HepG2 (cell line): ENCODE results near the gene DLG2. TPM values are rescaled to one million over a fixed set of nuclear protein-coding genes. Genes with fewer than 3 reads are reported as not detected.

Experiments used
- ATAC-seq: fragments of 200-7000 bp; cut with Tn5 transposase; 3 replicates; pipeline ENCODE4 v1.9.1; 2020; ENCODE audit warnings: mild to moderate bottlenecking, moderate library complexity
- BruUV-seq: library from RNA; stranded (reverse); fragments of 400-500 nt; replicated peaks from 2 replicates; lab custom pipeline; 2021; lab: Mats Ljungman, UMichigan
- CTCF ChIA-PET: fragments of 300-600 bp; formaldehyde crosslinking; extraction: SDS; loops from one replicate; lab custom pipeline; 2021; ENCODE audit warnings: low total read pairs, inconsistent platforms, low intra/inter-chr PET ratio; lab: Yijun Ruan, JAX
- POLR2A ChIA-PET: fragments of 350-600 bp; sonication (Branson Sonifier 250); formaldehyde crosslinking; loops from one replicate; lab custom pipeline; 2020; ENCODE audit warnings: antibody characterized with exemption, inconsistent platforms; lab: Yijun Ruan, JAX
- DNase-seq: peaks from one replicate; pipeline ENCODE4 v3.0.0-alpha.2; 2015; ENCODE audit warnings: low spot score
- FAIRE-seq: peaks from 3 replicates; lab custom pipeline; 2011; peaks lifted over from hg19 to GRCh38; lab: Jason Lieb, UNC
- H2AFZ ChIP-seq: one replicate; pipeline ENCODE4 v1.6.1; 2011; ENCODE audit warnings: low read length, inconsistent platforms
- H3K27ac ChIP-seq: fragments of 300-600 bp; 3 replicates; pipeline ENCODE4 v1.8.0; 2011; ENCODE audit warnings: mixed run types, mild to moderate bottlenecking, mixed read lengths, low read length, inconsistent platforms; ENCODE audit not compliant: insufficient read depth; ENCODE audit errors: extremely low read length
- H3K27me3 ChIP-seq, 2 experiments: fragments of 200-600 bp in 1 of 2; 2 replicates in 1 of 2; 3 replicates in 1 of 2; pipeline versions ENCODE4 v1.6.0 to v1.8.0; 2011; ENCODE audit warnings: low read length in 2 of 2, mild to moderate bottlenecking in 2 of 2, moderate library complexity in 2 of 2, inconsistent platforms in 1 of 2; ENCODE audit not compliant: insufficient read depth in 2 of 2, control insufficient read depth in 1 of 2
- H3K36me3 ChIP-seq, 2 experiments: fragments of 200-600 bp in 1 of 2; replicated peaks in 1 of 2; 2 replicates in 1 of 2; 3 replicates in 1 of 2; pipeline versions ENCODE4 v1.5.1 to v1.8.0; 2011; ENCODE audit warnings: low read length in 2 of 2, inconsistent platforms in 1 of 2; ENCODE audit not compliant: insufficient read depth in 2 of 2, control insufficient read depth in 1 of 2
- H3K4me1 ChIP-seq: 2 replicates; pipeline ENCODE4 v1.5.1; 2012; ENCODE audit warnings: low read length, inconsistent platforms; ENCODE audit not compliant: insufficient read depth
- H3K4me2 ChIP-seq: 2 replicates; pipeline ENCODE4 v1.6.0; 2011; ENCODE audit warnings: low read depth, low read length, inconsistent platforms
- H3K4me3 ChIP-seq, 3 experiments: fragments of 200-600 bp in 1 of 3; sonication (generic), shearing (Covaris generic) in 1 of 3; replicated peaks in 1 of 3; 2 replicates each; pipeline ENCODE4 v1.5.1; 2011 to 2016; ENCODE audit warnings: low read length in 3 of 3, inconsistent platforms in 2 of 3, low read depth in 2 of 3, mild to moderate bottlenecking in 2 of 3, control low read depth in 1 of 3, mixed read lengths in 1 of 3; ENCODE audit not compliant: insufficient read depth in 1 of 3
- H3K79me2 ChIP-seq: one replicate; pipeline ENCODE4 v1.6.1; 2011; ENCODE audit warnings: low read length, inconsistent platforms; ENCODE audit not compliant: insufficient read depth
- H3K9ac ChIP-seq: 2 replicates; pipeline ENCODE4 v1.6.0; 2011; ENCODE audit warnings: mild to moderate bottlenecking, low read depth, low read length, inconsistent platforms; ENCODE audit not compliant: insufficient read depth
- H3K9me3 ChIP-seq: 2 replicates; pipeline ENCODE4 v1.5.1; 2012; ENCODE audit warnings: mild to moderate bottlenecking, low read length
- H4K20me1 ChIP-seq: 2 replicates; pipeline ENCODE4 v1.6.0; 2011; ENCODE audit warnings: inconsistent platforms, mild to moderate bottlenecking, low read length, moderate library complexity; ENCODE audit not compliant: insufficient read depth
- ASH2L ChIP-seq: fragments of 300-600, 200-600 bp; sonication (generic); IDR thresholded peaks from 2 replicates; pipeline ENCODE4 v1.7.0; 2017; ENCODE audit warnings: low read depth, mild to moderate bottlenecking, moderate library complexity, mixed read lengths, low read length; ENCODE audit not compliant: insufficient read length
- DNMT3B ChIP-seq: conservative IDR thresholded peaks from 2 replicates; pipeline ENCODE4 v1.6.1; 2016; ENCODE audit warnings: missing biosample characterization, control low read depth
- FOXJ3 ChIP-seq: sonication (generic); formaldehyde crosslinking; IDR thresholded peaks from 2 replicates; pipeline ENCODE4 v1.4.0; 2020; ENCODE audit warnings: missing genetic modification reagents, mild to moderate bottlenecking, borderline replicate concordance
- MIER3 ChIP-seq: IDR thresholded peaks from 2 replicates; pipeline ENCODE4 v1.6.1; 2016; ENCODE audit warnings: missing compliant biosample characterization, borderline replicate concordance
- ZBTB3 ChIP-seq: sonication (generic); formaldehyde crosslinking; IDR thresholded peaks from 2 replicates; pipeline ENCODE4 v1.4.0; 2020; ENCODE audit warnings: low read depth, mild to moderate bottlenecking, moderate library complexity, missing genetic modification reagents, borderline replicate concordance
- ZNF678 ChIP-seq: sonication (generic); formaldehyde crosslinking; IDR thresholded peaks from 2 replicates; pipeline ENCODE4 v1.4.0; 2020; ENCODE audit warnings: mild to moderate bottlenecking, missing genetic modification reagents
- ZNF777 ChIP-seq: sonication (generic); formaldehyde crosslinking; IDR thresholded peaks from 2 replicates; pipeline ENCODE4 v1.4.0; 2020; ENCODE audit warnings: missing genetic modification reagents
- ZNF792 ChIP-seq: IDR thresholded peaks from 2 replicates; pipeline ENCODE4 v1.6.1; 2016
- WGBS: methylation state at CpG from one replicate; pipeline ENCODE4 v1.1.6; 2017; ENCODE audit warnings: low lambda C conversion rate; 5-methylcytosine and 5-hydroxymethylcytosine counted together
- in situ Hi-C: cut with HindIII; loops from 2 replicates; pipeline ENCODE4 v1.10.0; 2017; ENCODE audit warnings: low pct_unique_long_range_greater_than_20kb; ENCODE audit not compliant: extremely low pct_ligation_motif_present
- intact Hi-C: fragments of 100-400 bp; cut with micrococcal nuclease; formaldehyde crosslinking; loops from one replicate; pipeline ENCODE4 v1.10.0; 2022; ENCODE audit not compliant: unreplicated experiment
- polyA plus RNA-seq, 8 experiments: library from polyadenylated mRNA; depleted of rRNA in 3 of 8; stranded (reverse) in 7 of 8; unstranded in 1 of 8; fragments of >200 nt; fragmentation: Illumina TruSeq in 4 of 8; extraction: Trizol in 4 of 8; gene quantifications; 2 replicates each; pipeline versions ENCODE4 v1.2.1 to v1.2.3, GENCODE V29; 2011 to 2016; ENCODE audit warnings: low read depth in 4 of 8, missing spikeins in 1 of 8, mixed read lengths in 1 of 8; ENCODE audit not compliant: insufficient read depth in 1 of 8
- total RNA-seq, 5 experiments: library from RNA; depleted of rRNA; stranded (reverse); fragments of >200 nt; fragmentation: Illumina TruSeq; extraction: Trizol; gene quantifications; 2 replicates each; pipeline ENCODE4 v1.2.3, GENCODE V29; 2016; ENCODE audit warnings: low read depth in 1 of 5
- TF ChIP-seq, protein P1 (sequence below): sonication (generic); formaldehyde crosslinking; IDR thresholded peaks from 2 replicates; pipeline ENCODE4 v1.8.1; 2022; ENCODE audit warnings: mild to moderate bottlenecking, missing genetic modification reagents
- TF ChIP-seq, protein P2 (sequence below): sonication (generic); formaldehyde crosslinking; IDR thresholded peaks from 2 replicates; pipeline ENCODE4 v1.4.0; 2020; ENCODE audit warnings: missing genetic modification reagents
- TF ChIP-seq, protein P3 (sequence below): sonication (generic); formaldehyde crosslinking; IDR thresholded peaks from 2 replicates; pipeline ENCODE4 v1.8.1; 2023; ENCODE audit warnings: mild to moderate bottlenecking, moderate library complexity, missing genetic modification reagents
- TF ChIP-seq, protein P4 (sequence below): sonication (generic); formaldehyde crosslinking; IDR thresholded peaks from 2 replicates; pipeline ENCODE4 v1.5.0; 2020; ENCODE audit warnings: missing genetic modification reagents

Gene DLG2
- total and polyA plus RNA-seq, 2 of the 13 experiments (the other 11 are each of a cell fraction or from before 2014, with no cell fraction given), result 0.46 to 1.0 TPM

- TF ChIP-seq, protein P1, sequence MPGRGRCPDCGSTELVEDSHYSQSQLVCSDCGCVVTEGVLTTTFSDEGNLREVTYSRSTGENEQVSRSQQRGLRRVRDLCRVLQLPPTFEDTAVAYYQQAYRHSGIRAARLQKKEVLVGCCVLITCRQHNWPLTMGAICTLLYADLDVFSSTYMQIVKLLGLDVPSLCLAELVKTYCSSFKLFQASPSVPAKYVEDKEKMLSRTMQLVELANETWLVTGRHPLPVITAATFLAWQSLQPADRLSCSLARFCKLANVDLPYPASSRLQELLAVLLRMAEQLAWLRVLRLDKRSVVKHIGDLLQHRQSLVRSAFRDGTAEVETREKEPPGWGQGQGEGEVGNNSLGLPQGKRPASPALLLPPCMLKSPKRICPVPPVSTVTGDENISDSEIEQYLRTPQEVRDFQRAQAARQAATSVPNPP, result no peak
- TF ChIP-seq ZBTB3 (CRISPR knock-in tag), result no peak
- TF ChIP-seq, protein P2, sequence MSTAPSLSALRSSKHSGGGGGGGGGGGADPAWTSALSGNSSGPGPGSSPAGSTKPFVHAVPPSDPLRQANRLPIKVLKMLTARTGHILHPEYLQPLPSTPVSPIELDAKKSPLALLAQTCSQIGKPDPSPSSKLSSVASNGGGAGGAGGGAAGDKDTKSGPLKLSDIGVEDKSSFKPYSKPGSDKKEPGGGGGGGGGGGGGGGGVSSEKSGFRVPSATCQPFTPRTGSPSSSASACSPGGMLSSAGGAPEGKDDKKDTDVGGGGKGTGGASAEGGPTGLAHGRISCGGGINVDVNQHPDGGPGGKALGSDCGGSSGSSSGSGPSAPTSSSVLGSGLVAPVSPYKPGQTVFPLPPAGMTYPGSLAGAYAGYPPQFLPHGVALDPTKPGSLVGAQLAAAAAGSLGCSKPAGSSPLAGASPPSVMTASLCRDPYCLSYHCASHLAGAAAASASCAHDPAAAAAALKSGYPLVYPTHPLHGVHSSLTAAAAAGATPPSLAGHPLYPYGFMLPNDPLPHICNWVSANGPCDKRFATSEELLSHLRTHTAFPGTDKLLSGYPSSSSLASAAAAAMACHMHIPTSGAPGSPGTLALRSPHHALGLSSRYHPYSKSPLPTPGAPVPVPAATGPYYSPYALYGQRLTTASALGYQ (CRISPR knock-in tag), result no peak
Observed at GRCh38 chr11:85040166-85040565, 587.0 kb downstream of the DLG2 start (continued).

- H3K9ac ChIP-seq, result no peak overlapping the region
- no peaks in the 10 kb centered on the region for H3K4me1 ChIP-seq
- H3K4me2 ChIP-seq, result no peak overlapping the region
- DNase-seq, result peak; percentile 1
- H3K4me3 ChIP-seq, result no peak overlapping the region
- in situ Hi-C loops (no loop called here), intact Hi-C loops (no loop called here)
- no peak overlapping the region for H2AFZ ChIP-seq
- H3K27me3 ChIP-seq, result no peaks in the 10 kb centered on the region
- no peaks in the 10 kb centered on the region for H3K9me3 ChIP-seq
- no peaks in the 10 kb centered on the region for H3K36me3 ChIP-seq
- H4K20me1 ChIP-seq, result no peaks in the 10 kb centered on the region
- TF ChIP-seq ZNF792 (no peak), FOXJ3 (CRISPR knock-in tag) (no peak), DNMT3B (CRISPR knock-in tag) (no peak), ASH2L (no peak), ZNF678 (CRISPR knock-in tag) (no peak), ZNF777 (CRISPR knock-in tag) (no peak), MIER3 (CRISPR knock-in tag) (no peak)
- TF ChIP-seq, protein P3, sequence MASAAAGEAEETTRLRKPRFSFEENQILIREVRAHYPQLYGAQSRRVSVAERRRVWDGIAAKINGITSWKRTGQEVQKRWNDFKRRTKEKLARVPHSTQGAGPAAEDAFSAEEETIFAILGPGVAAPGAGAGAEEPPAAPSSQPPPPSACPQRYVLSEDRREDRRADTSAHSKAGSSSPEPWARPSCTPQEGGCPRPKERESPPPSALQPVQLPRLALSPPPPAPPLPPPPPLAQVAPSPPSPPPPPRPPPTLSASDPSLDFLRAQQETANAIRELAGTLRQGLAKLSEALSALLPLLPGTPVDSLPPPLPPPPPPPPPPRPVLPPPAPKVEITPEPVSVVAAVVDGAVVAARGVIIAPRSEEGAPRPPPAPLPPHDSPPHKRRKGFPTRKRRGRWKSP (CRISPR knock-in tag), result no peak
- TF ChIP-seq, protein P4, sequence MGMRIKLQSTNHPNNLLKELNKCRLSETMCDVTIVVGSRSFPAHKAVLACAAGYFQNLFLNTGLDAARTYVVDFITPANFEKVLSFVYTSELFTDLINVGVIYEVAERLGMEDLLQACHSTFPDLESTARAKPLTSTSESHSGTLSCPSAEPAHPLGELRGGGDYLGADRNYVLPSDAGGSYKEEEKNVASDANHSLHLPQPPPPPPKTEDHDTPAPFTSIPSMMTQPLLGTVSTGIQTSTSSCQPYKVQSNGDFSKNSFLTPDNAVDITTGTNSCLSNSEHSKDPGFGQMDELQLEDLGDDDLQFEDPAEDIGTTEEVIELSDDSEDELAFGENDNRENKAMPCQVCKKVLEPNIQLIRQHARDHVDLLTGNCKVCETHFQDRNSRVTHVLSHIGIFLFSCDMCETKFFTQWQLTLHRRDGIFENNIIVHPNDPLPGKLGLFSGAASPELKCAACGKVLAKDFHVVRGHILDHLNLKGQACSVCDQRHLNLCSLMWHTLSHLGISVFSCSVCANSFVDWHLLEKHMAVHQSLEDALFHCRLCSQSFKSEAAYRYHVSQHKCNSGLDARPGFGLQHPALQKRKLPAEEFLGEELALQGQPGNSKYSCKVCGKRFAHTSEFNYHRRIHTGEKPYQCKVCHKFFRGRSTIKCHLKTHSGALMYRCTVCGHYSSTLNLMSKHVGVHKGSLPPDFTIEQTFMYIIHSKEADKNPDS (CRISPR knock-in tag), result no peak
- 4% methylated on average over 4 of the region's 4 CpGs for WGBS
- H3K79me2 ChIP-seq, result no peaks in the 10 kb centered on the region
- BruUV-seq, result no TSS peak
- no peak overlapping the region for H3K27ac ChIP-seq
- no peak for ATAC-seq
- POLR2A ChIA-PET, result no interaction called here
- FAIRE-seq, result no peak
- CTCF ChIA-PET, result no interaction called here
Observed at GRCh38 chr11:85029964-85030363, 597.2 kb downstream of the DLG2 start.
